ENCODE measurements around the gene KCNMB3.
"Not testable (repeated sequence)": the region's sequence is repeated elsewhere in the genome, so short reads cannot be mapped to it uniquely, and the experiment has no call there.

Gene KCNMB3, protein sequence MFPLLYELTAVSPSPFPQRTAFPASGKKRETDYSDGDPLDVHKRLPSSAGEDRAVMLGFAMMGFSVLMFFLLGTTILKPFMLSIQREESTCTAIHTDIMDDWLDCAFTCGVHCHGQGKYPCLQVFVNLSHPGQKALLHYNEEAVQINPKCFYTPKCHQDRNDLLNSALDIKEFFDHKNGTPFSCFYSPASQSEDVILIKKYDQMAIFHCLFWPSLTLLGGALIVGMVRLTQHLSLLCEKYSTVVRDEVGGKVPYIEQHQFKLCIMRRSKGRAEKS
- 0.24 to 0.98 reads per million in 2 donors for total RNA-seq

DNA sequence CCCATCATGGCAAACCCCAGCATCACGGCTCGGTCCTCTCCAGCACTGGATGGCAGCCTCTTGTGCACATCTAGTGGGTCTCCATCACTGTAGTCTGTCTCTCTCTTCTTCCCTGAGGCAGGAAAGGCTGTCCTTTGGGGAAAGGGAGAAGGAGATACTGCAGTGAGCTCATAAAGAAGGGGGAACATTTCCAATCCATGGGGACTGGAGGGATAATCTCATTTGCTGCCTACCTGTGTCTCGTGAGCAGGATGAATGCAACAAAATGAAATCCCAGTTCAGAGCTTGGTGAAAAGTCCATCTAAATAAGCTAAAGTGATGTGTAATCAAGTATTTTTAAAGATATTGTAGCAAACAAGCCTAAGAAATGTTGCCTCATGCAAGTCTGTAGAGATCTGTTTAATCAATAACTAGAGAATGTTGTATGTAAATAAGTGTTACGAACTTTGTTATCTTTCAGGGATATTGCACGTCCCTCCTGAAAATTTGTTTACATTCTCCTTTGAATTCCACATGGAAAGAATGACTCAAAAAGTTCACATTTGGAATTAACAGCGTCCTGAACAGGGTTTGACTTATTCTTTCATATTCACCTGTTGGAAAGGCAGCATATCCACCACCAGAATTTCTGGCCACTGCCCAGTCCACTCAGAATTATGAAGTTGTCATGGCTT lies at the start of gene KCNMB3:
KCNMB3 (minus strand) TSS at position 312 of the 674 bp plus-strand sequence; CDS start at position 188, 124 bp downstream.
- no peak for DNase-seq

DNA sequence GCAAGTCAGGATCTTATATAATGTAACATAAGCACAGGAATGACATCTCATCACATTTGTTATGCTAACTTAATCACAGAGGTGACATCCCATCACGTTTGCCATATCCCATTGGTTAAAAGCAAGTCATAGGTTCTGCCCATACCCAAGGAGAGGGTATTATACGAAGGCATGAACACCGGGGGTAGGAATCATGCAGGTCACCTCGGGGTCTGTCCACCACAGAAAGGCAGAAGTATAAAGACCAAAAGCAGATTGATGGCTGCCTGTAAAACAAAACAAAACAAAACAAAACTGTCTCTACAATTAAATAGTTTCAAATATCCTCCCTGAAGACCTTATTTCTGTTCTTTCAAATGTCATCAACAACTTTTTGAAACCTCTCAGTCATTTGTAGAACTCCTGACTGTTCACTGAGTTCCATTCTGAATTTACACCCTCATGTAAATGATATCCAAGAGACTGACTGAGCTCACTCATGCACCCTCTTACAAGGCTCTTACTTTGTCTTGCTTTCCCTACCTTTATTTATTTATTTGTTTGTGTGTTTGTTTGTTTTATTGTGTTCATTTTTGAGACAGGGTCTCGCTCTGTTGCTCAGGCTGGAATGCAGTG lies 49.2 kb upstream of the KCNMB3 start:
- no peak for DNase-seq

DNA sequence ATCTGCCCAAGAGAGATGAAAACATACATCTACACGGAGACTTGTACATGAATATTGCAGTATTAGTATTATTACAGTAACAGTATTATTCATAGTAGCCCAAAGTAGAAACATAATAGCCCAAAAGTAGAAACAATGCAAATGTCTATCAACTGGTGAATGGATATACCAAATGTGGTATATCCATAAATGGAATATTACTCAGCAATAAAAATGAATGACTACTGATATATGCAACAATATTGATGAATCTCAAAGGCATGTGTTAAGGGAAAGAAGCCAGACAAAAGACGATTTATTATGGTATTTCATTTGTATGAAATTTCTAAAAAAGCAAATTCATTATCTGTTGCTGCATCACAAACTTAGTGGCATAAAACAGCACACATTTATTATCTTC lies 48.4 kb upstream of the KCNMB3 start:
- no peak for DNase-seq

DNA sequence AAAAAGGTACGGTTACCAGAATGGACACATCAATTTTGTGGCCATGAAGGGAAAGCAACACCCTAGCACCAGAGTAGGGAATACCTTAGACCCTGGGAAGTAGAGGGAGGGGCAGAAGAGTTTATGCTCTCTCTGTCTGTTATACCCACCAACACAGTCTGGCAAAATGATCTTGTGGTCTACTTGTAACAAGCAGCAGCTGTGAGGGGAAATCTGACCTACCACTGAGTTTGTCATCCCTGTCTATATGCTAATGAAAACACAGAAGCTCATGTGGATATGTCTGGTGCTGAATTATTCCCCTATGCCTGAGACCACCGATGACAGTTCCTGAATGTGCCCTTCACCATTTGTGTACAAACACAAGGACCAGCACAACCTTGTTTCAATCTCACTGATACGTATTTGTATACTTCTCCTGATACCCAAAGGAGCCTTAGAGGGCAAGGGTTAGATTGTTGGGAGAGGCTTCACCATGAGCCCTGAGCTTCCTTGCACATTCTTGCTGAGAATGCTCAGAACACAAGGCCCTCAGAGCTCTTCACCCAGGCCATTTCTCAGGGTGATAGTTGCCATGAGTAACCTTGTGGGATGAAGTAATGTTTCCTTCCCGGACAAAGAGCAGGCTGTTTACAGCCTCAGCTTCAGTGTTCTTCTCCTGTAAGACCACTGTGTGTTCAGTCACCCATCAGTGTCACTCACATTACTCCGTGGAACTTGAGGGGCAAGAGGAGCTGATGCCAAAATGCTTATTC lies 47.2 kb upstream of the KCNMB3 start:
- DNase-seq: no peak

DNA sequence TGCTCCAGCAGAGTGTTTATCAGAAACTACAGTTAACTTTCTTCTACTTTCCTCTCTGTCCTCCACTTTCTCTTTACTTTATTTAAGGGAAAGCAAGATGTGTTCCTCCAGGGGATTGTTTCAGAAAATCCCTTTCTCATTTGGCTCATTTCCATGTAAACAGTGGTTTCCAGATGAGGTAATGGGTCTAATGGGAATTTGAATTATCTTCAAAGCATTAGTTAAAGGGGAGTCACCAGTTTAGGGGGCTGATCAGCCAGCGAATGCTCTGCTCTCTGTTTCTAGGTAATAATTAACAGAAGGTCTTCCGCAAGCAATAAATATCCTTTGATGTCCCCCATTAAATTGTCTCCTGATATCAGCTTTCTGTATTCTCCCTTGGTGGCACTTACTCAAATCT lies 41.5 kb upstream of the KCNMB3 start:
- no peak for DNase-seq

DNA sequence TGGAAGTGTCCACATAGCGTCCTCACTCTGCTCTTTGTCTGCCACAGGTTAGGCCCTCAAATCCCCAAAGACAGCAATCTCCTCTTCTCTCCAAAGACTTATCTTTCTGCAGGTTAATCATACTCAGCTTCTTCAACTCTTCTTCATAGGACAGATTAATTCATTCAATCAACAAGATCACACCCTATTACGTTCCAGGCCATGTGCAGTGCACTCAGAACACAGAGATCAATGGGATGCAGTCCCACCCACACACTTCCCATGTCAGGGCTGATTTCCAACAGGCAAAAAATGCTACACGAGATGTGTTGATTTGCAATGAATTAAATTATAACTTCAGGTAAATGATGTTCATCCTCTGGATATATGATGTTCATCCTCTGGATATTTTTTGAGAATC lies 38.4 kb upstream of the KCNMB3 start:
- no peak for DNase-seq

DNA sequence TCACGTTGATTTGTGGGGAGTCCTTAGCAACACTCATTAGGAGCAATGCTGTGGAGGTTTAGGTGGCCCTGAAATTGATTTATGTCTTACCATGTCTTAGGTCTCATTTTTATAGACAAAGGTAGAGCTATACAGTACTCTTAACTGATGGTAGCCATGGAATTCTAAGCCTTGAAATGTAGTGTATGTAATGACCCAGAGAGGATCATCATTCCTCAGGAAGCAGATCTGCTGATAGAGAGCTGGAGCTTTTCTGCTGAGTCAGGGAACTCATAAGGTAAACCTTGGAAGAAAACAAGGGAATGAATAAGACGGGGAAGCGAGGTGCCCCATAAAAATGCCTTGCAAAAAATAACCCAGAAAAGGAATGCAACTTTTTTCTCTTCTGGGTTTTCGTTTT lies 37.9 kb upstream of the KCNMB3 start:
- DNase-seq: no peak

DNA sequence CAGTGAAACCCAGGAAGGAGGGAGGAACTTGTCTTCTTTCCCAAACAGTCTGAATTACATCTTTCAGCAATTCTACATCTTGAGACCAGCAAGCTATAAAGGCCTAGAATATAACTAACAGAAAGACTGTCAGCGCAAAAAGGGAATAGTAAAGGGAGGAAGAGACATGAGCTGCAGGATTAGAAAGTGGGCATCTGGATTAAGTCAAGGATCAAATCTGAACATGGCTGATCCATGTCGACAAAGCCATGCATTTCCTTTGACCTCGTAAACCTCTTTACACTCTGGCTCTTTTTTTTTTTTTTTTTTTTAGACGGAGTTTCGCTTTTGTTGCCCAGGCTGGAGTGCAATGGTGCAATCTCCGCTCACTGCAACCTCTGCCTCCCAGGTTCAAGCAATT lies 35.4 kb upstream of the KCNMB3 start:
- DNase-seq: no peak

DNA sequence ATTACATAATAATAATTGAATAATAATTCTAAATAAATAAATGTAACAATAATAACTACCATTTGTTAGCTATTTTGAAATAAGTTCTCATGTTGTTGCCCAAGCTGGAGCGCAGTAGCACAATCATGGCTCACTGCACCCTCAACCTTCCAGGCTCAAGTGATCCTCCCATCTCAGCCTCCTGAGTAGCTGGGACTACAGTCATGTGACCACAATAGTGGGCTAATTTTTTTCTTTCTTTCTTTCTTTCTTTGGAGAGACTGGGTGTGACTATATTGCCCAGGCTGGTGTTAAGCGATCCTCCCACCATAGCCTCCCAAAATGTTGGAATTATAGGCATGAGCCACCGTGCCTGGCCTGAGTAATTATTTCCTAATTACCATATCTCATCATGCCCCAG lies 30.9 kb upstream of the KCNMB3 start:
- no peak for DNase-seq

DNA sequence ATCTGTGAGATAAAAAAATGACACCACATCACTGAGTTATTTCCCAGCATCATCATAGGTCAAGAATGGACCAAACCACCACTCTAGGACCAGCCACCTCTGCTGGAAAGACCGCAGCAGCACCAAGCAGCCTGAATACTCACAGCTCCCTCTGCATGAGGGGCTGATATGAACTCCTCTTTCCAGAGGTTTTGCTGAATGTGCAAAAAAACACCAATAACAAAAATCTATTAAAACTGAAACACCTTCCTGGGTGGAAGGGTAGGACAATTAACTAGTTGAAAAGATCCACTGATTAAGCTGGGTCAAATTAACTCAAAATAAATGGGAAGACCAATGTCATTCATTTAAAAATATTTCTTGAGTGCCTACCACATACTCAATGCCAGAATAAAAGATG lies 28.9 kb upstream of the KCNMB3 start:
- DNase-seq: no peak

DNA sequence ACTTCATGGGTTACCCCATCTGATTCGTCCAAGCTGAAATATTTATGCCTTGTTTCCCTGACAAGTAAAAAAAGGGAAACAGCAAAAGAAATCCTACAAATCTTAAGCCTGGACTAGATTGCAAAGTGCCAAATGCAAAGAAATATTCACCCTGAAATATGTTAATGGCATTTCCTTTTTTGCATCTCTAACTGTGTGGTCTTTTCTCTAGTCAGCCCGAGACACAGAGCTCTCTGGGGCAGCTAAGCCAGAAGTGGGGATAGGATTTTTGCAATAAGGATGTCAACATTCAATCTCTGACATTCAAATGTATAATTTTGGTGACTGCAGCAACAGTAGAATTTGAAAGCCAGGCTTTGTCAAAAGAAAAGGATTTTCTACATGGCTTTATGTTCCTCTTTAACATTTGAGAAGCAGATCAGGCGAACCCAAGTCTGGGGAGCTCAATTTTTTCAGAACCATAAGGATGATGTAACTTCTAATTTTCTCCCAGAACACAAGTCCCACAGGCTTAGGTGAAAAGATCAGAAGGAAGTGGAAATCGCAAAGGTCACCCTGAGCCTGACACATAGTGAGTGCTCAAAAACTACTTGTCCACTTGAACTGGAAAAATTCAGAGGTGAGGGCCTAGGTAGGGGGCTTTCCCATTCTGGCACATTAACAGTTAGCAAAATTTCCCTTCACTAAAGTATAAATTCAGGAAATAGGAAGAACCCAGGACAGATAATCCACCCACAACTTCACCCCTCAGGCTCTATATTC lies 28.2 kb upstream of the KCNMB3 start:
- no peak for DNase-seq

DNA sequence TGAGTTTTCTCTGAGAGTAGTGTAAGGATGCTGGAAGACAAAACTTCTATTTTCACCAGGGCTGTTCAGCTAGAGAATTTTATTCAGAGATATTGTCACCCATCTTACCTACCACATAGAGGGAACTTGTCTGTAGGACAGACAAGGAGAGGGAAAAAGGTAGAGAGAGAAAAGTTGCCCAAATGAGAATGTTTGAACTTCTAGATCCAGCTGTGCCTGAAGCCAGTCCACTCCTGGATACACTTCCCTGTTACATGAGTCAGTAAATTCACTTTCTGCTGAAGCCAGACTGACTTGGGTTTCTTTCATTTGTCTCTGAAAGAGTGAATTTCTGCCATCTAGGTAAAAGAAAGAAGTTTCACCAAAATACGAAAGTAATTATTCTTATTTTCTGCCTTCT lies 27.2 kb upstream of the KCNMB3 start:
- DNase-seq: no peak

DNA sequence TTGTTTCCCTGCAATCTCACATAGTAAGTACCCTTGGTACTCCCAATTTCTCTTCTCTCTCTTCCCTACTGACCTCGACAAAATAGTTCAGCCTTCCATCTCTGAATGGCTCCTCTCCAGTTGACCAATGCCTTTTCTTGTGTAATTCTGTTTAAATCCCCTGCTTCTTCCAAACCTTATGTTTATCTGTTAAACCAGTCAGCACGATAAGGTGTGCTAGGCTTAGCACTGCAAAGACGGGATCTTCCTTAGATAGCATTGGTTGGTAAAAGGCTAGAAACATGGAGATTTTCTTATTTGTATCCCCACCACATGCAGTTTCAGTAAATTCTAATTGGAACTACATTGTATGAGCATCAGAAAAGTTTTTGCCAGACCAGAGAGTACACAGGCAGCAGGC lies 25.8 kb upstream of the KCNMB3 start:
- no peak for DNase-seq

DNA sequence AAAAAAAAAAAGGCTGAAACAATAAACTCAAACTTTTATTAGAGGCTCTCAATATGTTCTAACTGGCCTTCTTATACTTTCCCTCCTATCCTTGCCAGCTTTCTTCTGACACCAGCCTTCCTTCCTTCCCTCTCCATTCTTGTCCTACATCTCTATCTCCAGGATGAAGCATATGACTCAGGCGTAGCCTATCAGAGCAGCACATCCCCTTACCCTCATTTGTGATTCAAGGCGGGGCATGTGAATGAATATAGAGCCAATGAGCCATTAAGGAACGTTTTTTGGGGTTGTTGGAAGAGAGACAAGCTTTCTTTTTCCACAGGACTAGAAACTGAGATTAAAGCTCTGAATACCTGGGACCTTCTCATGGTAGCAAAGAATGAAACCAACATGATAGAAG lies 25.1 kb upstream of the KCNMB3 start:
- no peak for DNase-seq

DNA sequence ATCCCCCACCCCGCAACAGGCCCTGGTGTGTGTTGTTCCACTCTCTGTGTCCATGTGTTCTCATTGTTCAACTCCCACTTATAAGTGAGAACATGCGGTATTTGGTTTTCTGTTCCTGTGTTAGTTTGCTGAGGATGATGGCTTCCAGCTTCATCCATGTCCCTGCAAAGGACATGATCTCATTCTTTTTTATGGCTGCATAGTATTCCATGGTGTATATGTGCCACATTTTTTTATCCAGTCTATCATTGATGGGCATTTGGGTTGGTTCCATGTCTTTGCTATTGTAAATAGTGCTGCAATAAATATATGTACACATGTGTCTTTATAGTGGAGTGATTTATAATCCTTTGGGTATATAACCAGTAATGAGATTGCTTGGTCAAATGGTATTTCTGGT lies 23.5 kb upstream of the KCNMB3 start:
- not testable (repeated sequence) for DNase-seq

DNA sequence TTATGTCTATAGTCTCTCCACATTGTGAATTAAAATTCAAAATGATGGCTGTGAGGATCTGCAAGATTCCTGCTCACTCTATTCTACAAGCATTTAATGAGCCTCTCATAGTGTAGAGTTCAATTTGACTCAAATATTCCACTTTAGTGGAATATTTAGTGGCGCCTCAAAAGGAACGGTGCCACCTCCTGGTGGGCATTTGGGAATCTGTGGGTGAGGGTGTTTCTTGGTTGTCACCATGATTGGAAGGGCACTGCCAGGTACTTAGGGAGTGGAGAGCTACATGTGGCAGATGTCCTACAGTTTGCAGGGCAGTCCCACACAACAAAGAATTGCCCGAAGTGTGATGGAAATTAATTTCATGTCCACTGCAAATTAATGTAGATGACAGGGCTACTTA lies 21.5 kb upstream of the KCNMB3 start:
- DNase-seq: no peak

DNA sequence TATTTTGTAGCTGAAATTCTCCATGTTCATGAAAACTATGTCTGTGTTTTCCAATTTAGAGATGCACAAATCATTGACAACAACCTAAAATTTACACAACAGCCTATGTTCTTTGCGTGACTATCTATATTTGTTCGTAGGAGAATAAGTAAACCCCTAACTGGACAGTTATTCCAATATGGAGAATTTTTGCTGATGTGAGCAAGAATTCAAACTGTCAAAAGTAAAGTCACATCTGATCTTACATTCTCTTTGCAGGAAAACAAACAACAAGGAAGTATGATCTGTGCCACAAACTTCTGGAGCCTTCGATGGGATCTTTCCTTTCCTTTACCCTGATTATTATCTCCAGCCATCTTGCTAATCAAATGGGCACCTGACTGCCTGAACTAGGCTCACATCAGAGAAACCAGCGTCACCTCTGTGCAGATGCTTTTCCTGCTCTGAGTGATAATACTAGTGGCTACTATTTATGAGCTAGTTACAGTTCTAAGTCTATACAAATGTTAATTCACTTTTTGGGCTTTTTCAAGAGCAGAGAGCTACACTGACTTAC lies 18.3 kb upstream of the KCNMB3 start:
- no peak for DNase-seq

DNA sequence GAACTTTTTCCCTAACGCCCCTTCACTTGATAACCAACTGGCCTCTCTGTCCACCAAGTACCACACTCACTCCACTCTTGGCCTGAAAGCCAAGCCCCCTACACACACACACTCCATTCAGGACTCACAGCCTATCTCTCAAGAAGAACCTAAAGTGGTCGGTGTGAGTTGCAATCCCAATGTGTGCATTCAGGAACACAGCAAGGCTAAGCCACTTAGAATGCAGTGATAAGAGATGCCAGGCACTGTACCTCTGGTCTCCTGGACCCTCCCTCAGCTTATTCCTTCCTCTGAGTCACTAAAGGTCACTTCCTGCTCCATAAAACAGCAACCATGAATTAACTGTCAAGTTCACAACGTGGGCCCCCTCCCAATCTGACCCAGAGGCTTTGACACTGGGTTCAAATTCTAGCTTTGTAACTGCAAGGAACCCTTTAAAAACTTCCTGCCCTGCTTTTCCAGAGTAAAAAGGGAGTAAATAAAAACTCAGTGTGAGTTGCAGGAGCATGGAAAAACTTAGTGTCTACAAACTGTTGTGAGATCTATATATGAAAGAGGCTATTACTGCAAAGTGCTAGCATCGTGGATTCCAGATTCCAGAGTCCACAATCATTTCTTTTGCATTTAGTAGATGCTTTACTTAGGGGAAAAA lies 17.6 kb upstream of the KCNMB3 start:
- no peak for DNase-seq

DNA sequence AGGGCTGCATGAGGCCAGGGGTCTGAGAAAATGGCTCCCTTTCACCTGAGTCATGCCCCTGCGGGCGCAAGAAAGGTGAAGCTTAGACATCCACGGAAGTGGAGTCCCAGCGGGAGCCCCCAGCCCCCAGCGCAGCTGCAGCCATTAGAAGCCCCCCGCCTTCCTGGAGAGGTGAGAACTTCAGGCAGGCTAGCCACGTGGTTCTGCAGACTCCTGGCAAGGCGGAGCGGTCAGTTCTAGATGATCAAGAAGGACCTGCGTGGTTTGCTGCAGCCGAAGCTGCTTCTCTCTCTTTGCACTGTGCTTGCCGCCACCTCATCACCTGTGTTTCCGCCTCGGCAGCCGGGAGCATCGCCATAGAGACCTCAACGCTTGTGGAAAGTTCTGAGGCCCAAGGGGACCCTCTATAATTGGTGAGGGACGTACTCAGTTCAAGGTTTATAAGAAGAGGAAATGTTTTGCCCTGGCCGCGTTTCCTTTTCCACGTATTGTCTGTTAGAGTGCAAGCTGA lies 15.8 kb upstream of the KCNMB3 start:
- no peak for DNase-seq

DNA sequence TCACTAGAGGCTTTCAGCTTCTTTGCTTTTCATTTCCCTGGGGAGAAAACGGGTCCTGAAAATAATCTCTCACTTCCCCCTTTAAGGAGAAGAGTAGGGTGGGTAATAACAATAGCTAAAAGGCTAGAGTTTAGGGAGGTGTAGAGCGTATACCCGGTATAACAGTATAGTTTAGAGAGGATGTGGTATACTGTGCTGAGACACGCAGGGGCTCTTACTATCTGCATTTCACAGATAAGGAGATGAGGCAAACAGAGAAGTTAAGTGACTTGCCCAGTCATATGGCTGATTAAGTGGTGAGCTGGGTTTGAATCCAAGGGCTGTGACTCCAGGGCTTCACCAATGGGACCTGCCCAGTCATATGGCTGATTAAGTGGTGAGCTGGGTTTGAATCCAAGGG lies 15.0 kb upstream of the KCNMB3 start:
- no peak for DNase-seq

DNA sequence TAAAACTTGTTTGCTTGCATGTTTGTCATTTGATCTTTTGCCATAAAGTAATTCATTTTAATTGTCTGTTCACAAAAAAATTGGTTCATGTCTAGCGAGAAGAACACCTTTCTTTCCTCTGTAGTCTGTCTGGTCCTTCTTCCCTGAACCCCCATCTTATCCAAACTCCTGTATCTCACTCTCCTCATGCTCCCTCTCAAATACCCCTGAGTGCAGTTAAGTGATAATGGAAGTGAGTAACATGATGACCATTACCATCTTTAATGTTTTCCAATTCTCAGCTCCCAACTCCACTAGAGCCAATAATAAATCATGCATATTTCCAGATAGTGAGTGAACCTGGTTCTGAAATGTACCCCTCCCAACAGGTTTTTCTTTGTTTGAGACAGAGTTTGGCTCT lies 14.2 kb upstream of the KCNMB3 start:
- no peak for DNase-seq

DNA sequence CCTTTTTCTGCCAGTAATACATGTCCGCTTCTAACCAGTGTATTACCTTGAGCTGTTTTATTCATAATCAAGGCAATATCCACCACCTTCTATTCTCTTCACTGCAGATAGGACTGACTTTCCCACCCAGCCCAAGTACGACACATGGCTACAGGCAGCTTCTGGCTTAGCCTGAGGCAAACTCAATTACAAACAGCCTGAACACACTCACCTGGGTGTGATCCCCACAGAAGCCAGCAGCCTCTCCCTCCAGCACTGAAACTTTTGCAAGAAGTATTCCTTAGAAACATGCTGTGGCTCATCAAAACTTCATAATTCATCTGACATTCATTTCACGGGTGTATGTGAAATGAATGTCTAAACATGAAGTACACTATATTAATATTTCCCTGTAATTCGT lies 13.5 kb upstream of the KCNMB3 start:
- no peak for DNase-seq

All from T-helper 9 cell (primary cell).